Duodenal mucosa (tissue), 2 donors: ENCODE data around the gene PKNOX2.

Experiments used
- H3K27ac ChIP-seq: one replicate; pipeline ENCODE4 v1.7.0; 2013; ENCODE audit warnings: low read depth, low read length
- H3K27me3 ChIP-seq, 2 donors: one replicate each; pipeline ENCODE4 v1.7.0; 2013; ENCODE audit warnings: low read length in 2 of 2, control low read depth in 1 of 2; ENCODE audit not compliant: insufficient read depth in 2 of 2, control insufficient read depth in 1 of 2
- H3K36me3 ChIP-seq, 2 donors: one replicate each; pipeline ENCODE4 v1.7.0; 2013; ENCODE audit warnings: low read length in 2 of 2, control low read depth in 1 of 2; ENCODE audit not compliant: insufficient read depth in 2 of 2, control insufficient read depth in 1 of 2
- H3K4me1 ChIP-seq, 2 donors: one replicate each; pipeline ENCODE4 v1.7.0; 2013; ENCODE audit warnings: low read length in 2 of 2, control low read depth in 1 of 2; ENCODE audit not compliant: insufficient read depth in 2 of 2, control insufficient read depth in 1 of 2
- H3K4me3 ChIP-seq, 2 donors: one replicate each; pipeline ENCODE4 v1.7.0; 2013; ENCODE audit warnings: low read length in 2 of 2, low read depth in 1 of 2
- H3K9ac ChIP-seq, 2 donors: one replicate each; pipeline ENCODE4 v1.7.0; 2013; ENCODE audit warnings: low read length in 2 of 2, low read depth in 1 of 2
- H3K9me3 ChIP-seq, 2 donors: one replicate each; pipeline ENCODE4 v1.7.0; 2013; ENCODE audit warnings: low read length in 2 of 2, control low read depth in 1 of 2; ENCODE audit not compliant: control insufficient read depth in 1 of 2

The PKNOX2 gene

GRCh38 chr11:125380756-125381445 is 216.3 kb downstream of the PKNOX2 start:
- no peaks in the 10 kb centered on the region for H3K4me1 ChIP-seq
- no peak overlapping the region for H3K27ac ChIP-seq
- no peak overlapping the region for H3K4me3 ChIP-seq
- peaks cover 0 to 7% of the 10 kb centered on the region in 2 donors for H3K27me3 ChIP-seq
- H3K36me3 ChIP-seq: no peaks in the 10 kb centered on the region
- H3K9ac ChIP-seq: no peak overlapping the region
- no peaks in the 10 kb centered on the region for H3K9me3 ChIP-seq

- H3K4me1 ChIP-seq: no peaks in the 10 kb centered on the region
- H3K9me3 ChIP-seq: no peaks in the 10 kb centered on the region
- no peak overlapping the region for H3K27ac ChIP-seq
- no peak overlapping the region for H3K9ac ChIP-seq
- peaks cover 0 to 7% of the 10 kb centered on the region in 2 donors for H3K27me3 ChIP-seq
- H3K36me3 ChIP-seq: no peaks in the 10 kb centered on the region
- no peak overlapping the region for H3K4me3 ChIP-seq
These were observed 217.0 kb downstream of the PKNOX2 start for GRCh38 chr11:125381499-125382044.

GRCh38 chr11:125382314-125382791 is 217.8 kb downstream of the PKNOX2 start:
- Histone ChIP-seq H3K27me3 (peaks cover 0 to 7% of the 10 kb centered on the region in 2 donors), H3K36me3 (no peaks in the 10 kb centered on the region), H3K4me1 (no peaks in the 10 kb centered on the region), H3K27ac (no peak overlapping the region), H3K9me3 (no peaks in the 10 kb centered on the region), H3K4me3 (no peak overlapping the region), H3K9ac (no peak overlapping the region)

GRCh38 chr11:125382822-125383221 is 218.3 kb downstream of the PKNOX2 start:
- Histone ChIP-seq H3K27me3 (peaks cover 0 to 7% of the 10 kb centered on the region in 2 donors), H3K4me1 (no peaks in the 10 kb centered on the region), H3K36me3 (no peaks in the 10 kb centered on the region), H3K27ac (no peak overlapping the region), H3K9me3 (no peaks in the 10 kb centered on the region), H3K4me3 (no peak overlapping the region), H3K9ac (no peak overlapping the region)

DNA sequence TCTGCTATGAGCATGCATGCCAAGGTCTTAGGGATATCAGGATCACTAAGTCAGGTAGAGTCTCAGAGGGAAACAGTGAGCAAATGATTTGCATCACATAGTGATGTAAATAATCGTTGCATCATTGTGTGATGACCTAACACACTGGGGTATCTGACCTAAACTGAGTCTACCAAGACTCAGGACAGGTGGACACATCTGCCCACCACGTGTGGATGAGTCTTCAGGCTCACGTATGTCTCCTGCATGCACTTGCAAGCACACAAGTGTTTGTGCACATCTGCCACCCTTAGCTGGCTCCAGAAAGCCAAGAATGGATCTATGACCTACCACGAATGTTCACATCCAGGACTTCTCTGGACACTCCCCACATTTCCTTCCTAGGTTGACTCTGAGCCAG is 220.3 kb downstream of the PKNOX2 start:
- Histone ChIP-seq H3K9me3 (no peaks in the 10 kb centered on the region), H3K27ac (no peak overlapping the region), H3K4me1 (no peaks in the 10 kb centered on the region), H3K27me3 (peaks cover 0 to 7% of the 10 kb centered on the region in 2 donors), H3K4me3 (no peak overlapping the region), H3K9ac (no peak overlapping the region), H3K36me3 (no peaks in the 10 kb centered on the region)

DNA sequence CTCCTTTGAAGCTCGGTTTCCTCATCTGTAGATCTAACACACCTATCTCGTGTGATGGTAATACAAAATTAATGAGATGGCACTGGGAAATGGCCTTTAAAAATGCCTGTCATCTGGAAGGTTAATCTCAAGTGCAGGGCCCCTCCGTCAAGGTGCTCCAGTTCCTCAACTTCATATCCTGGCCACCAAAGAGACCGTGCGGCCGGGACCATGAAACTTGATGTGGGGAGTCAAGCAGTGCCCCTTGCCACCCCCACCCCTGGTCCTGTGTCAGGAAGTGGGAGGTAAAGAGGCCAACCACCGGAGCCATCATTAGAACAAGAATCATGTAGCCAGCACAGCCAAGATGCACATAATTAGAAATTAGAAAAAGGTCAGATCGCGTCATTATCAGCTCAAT is 223.3 kb downstream of the PKNOX2 start:
- no peaks in the 10 kb centered on the region for H3K36me3 ChIP-seq
- no peak overlapping the region for H3K4me3 ChIP-seq
- no peaks in the 10 kb centered on the region for H3K9me3 ChIP-seq
- no peak overlapping the region for H3K27ac ChIP-seq
- no peak overlapping the region for H3K9ac ChIP-seq
- H3K27me3 ChIP-seq: no peaks in the 10 kb centered on the region
- H3K4me1 ChIP-seq: no peaks in the 10 kb centered on the region

DNA sequence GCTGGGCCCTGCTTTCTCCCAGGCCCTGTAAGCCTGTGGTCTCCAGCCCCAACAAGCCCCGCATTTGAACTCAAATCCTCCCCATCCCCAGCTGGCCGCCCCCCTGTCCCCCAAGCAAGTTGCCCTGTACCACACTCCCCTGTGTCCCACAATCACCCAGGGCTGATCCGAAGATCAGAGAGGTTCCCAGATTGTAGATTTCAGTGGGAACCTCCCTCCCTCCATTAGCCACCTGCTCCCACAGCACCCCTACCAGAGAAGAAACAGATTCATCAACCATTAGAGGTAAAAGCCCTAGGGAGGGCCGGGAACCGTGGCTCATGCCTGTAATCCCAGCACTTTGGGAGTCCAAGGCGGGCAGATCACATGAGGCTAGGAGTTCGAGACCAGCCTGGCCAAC is 224.1 kb downstream of the PKNOX2 start:
- no peak overlapping the region for H3K4me3 ChIP-seq

GRCh38 chr11:125389339-125390166 is 225.0 kb downstream of the PKNOX2 start:
- no peak overlapping the region for H3K9ac ChIP-seq
- no peaks in the 10 kb centered on the region for H3K36me3 ChIP-seq
- H3K4me1 ChIP-seq: no peaks in the 10 kb centered on the region
- H3K9me3 ChIP-seq: no peaks in the 10 kb centered on the region
- H3K27me3 ChIP-seq: no peaks in the 10 kb centered on the region
- H3K27ac ChIP-seq: no peak overlapping the region
- no peak overlapping the region for H3K4me3 ChIP-seq

More for the DNA sequence above, 224.1 kb downstream of the PKNOX2 start:
- Histone ChIP-seq H3K9me3 (no peaks in the 10 kb centered on the region), H3K27ac (no peak overlapping the region), H3K4me1 (no peaks in the 10 kb centered on the region), H3K36me3 (no peaks in the 10 kb centered on the region), H3K27me3 (no peaks in the 10 kb centered on the region), H3K9ac (no peak overlapping the region)

DNA sequence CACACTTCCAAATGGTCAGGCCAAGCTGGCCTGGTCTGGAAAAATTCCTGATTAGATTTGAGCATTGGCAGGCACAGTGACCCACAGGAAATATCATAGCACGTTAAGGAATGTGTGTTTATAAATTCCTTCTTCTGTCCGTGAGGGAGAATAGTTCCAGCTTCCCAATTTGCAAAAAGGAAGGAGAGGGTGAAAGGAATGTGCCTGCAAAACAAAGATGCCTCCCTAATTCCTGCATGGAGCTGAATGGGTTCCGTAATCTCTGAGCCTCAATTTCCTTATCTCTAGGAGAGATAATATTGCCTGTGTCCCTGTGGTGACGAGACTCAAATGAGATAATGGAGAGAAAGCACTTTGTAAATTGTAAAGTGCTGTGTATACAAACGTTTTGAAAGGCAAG is 226.4 kb downstream of the PKNOX2 start:
- Histone ChIP-seq H3K27ac (no peak overlapping the region), H3K4me3 (no peak overlapping the region), H3K4me1 (no peaks in the 10 kb centered on the region), H3K27me3 (no peaks in the 10 kb centered on the region), H3K36me3 (no peaks in the 10 kb centered on the region), H3K9me3 (no peaks in the 10 kb centered on the region), H3K9ac (no peak overlapping the region)

DNA sequence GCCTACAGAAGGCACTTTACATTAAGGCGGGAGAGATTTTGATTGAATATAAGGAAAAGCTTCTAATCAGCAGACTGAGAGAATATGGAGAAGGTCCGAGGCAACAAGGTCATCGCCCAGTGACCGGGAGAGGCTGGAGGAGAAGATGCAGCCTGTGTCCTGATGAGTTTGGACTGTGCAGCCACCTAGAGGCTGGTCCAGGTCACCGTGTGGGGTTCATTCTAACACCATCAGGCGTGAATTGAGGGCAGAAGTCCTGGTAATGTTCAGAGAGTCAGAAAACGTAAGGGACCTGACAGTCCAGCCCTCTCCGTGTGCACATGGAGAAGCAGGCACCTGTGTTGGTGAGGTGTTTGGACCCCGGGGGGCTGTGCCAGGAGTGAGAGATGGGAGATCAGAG is 228.8 kb downstream of the PKNOX2 start:
- Histone ChIP-seq H3K9ac (no peak overlapping the region), H3K36me3 (no peaks in the 10 kb centered on the region), H3K4me1 (no peaks in the 10 kb centered on the region), H3K9me3 (no peaks in the 10 kb centered on the region), H3K4me3 (no peak overlapping the region), H3K27me3 (no peaks in the 10 kb centered on the region), H3K27ac (no peak overlapping the region)
